ENCODE measurements around the gene KIF26A.

KIF26A gene

GRCh38 chr14:104130974-104131651 is 7.3 kb upstream of the KIF26A start:
- DNase-seq (ENCODE audit: low spot score), result peak; percentile 58

- DNase-seq (ENCODE audit: low spot score), result no peak
Measured at GRCh38 chr14:104131968-104132732, 6.2 kb upstream of the KIF26A start.

GRCh38 chr14:104132981-104133380 is 5.4 kb upstream of the KIF26A start:
- DNase-seq (ENCODE audit: low spot score), result no peak

- no peak for DNase-seq (ENCODE audit: low spot score)
Measured at GRCh38 chr14:104133496-104133895, 4.9 kb upstream of the KIF26A start.

- DNase-seq (ENCODE audit: low spot score), result no peak
Measured at GRCh38 chr14:104134061-104134965, 4.1 kb upstream of the KIF26A start.

- peak; percentile 16 for DNase-seq (ENCODE audit: low spot score)
Measured at GRCh38 chr14:104135121-104135903, 3.1 kb upstream of the KIF26A start.

GRCh38 chr14:104135904-104136471 is 2.4 kb upstream of the KIF26A start:
- no peak for DNase-seq (ENCODE audit: low spot score)

- no peak for DNase-seq (ENCODE audit: low spot score)
Measured at GRCh38 chr14:104136472-104137296, 1.7 kb upstream of the KIF26A start.

- peak; percentile 53 for DNase-seq (ENCODE audit: low spot score)
Measured at GRCh38 chr14:104137297-104138097, 890 bp upstream of the KIF26A start.

- no peak for DNase-seq (ENCODE audit: low spot score)
Measured at GRCh38 chr14:104138718-104139459, 502 bp downstream of the KIF26A start.

- no peak for DNase-seq (ENCODE audit: low spot score)
Measured at GRCh38 chr14:104139460-104140212, 1.2 kb downstream of the KIF26A start.

GRCh38 chr14:104140213-104140462 is 1.8 kb downstream of the KIF26A start:
- DNase-seq (ENCODE audit: low spot score), result no peak

- DNase-seq (ENCODE audit: low spot score), result no peak
Measured at GRCh38 chr14:104140463-104141331, 2.3 kb downstream of the KIF26A start.

GRCh38 chr14:104141621-104142091 is 3.3 kb downstream of the KIF26A start:
- no peak for DNase-seq (ENCODE audit: low spot score)

GRCh38 chr14:104142136-104142945 is 4.0 kb downstream of the KIF26A start:
- no peak for DNase-seq (ENCODE audit: low spot score)

- no peak for DNase-seq (ENCODE audit: low spot score)
Measured at GRCh38 chr14:104142946-104143470, 4.6 kb downstream of the KIF26A start.

All from kidney tubule cell (primary cell).